Neuronal stem cell (in vitro differentiated cells): ENCODE measurements around the gene ISG15.

Experiments
- DNase-seq: peaks from one replicate; pipeline ENCODE4 v3.0.0-alpha.2; 2013; ENCODE audit warnings: low spot score
- H2AFZ ChIP-seq: one replicate; pipeline ENCODE4 v1.6.1; 2013; ENCODE audit warnings: mild to moderate bottlenecking, low read length, inconsistent platforms
- H2AK5ac ChIP-seq: 2 replicates; pipeline ENCODE4 v1.6.1; 2013; ENCODE audit warnings: low read depth, mild to moderate bottlenecking, inconsistent platforms, low read length, moderate library complexity, mixed read lengths
- H2BK120ac ChIP-seq: 2 replicates; pipeline ENCODE4 v1.6.1; 2013; ENCODE audit warnings: low read depth, mild to moderate bottlenecking, inconsistent platforms, low read length, moderate library complexity, mixed read lengths
- H2BK12ac ChIP-seq: one replicate; pipeline ENCODE4 v1.6.1; 2013; ENCODE audit warnings: low read length, inconsistent platforms
- H2BK15ac ChIP-seq: 2 replicates; pipeline ENCODE4 v1.6.1; 2013; ENCODE audit warnings: mild to moderate bottlenecking, low read length, inconsistent platforms, mixed read lengths
- H2BK5ac ChIP-seq: one replicate; pipeline ENCODE4 v1.6.1; 2013; ENCODE audit warnings: inconsistent platforms, mild to moderate bottlenecking, low read length, moderate library complexity
- H3K14ac ChIP-seq: one replicate; pipeline ENCODE4 v1.6.1; 2013; ENCODE audit warnings: low read length, inconsistent platforms
- H3K18ac ChIP-seq: 2 replicates; pipeline ENCODE4 v1.6.1; 2013; ENCODE audit warnings: low read length, inconsistent platforms
- H3K23ac ChIP-seq: 2 replicates; pipeline ENCODE4 v1.6.1; 2013; ENCODE audit warnings: low read depth, mild to moderate bottlenecking, mixed read lengths, low read length, inconsistent platforms; ENCODE audit not compliant: poor library complexity
- H3K27ac ChIP-seq: replicated peaks from 3 replicates; pipeline ENCODE4 v1.5.1; 2013; ENCODE audit warnings: low read length, inconsistent platforms
- H3K27me3 ChIP-seq, 3 experiments: 2 replicates each; pipeline ENCODE4 v1.6.1; 2013; ENCODE audit warnings: low read length in 3 of 3, mild to moderate bottlenecking in 2 of 3, inconsistent platforms in 1 of 3, low read depth in 1 of 3, mixed read lengths in 1 of 3, moderate library complexity in 1 of 3; ENCODE audit not compliant: control insufficient read depth in 3 of 3, insufficient read depth in 3 of 3
- H3K36me3 ChIP-seq, 2 donors: replicated peaks in 1 of 2; 2 replicates each; pipeline ENCODE4 v1.6.1; 2013; ENCODE audit warnings: low read length in 2 of 2; ENCODE audit not compliant: control insufficient read depth in 2 of 2, insufficient read depth in 2 of 2
- H3K4ac ChIP-seq: 2 replicates; pipeline ENCODE4 v1.6.1; 2013; ENCODE audit warnings: inconsistent platforms, mild to moderate bottlenecking, low read length, moderate library complexity
- H3K4me1 ChIP-seq, 2 donors: 1 replicate in 1 of 2; 2 replicates in 1 of 2; pipeline ENCODE4 v1.6.1; 2013; ENCODE audit warnings: low read length in 2 of 2, low read depth in 1 of 2; ENCODE audit not compliant: control insufficient read depth in 2 of 2, insufficient read depth in 1 of 2
- H3K4me2 ChIP-seq: one replicate; pipeline ENCODE4 v1.6.1; 2013; ENCODE audit warnings: mild to moderate bottlenecking, low read length, inconsistent platforms; ENCODE audit not compliant: insufficient read depth, poor library complexity, severe bottlenecking
- H3K4me3 ChIP-seq, 2 donors: 2 replicates each; pipeline ENCODE4 v1.5.1; 2013; ENCODE audit warnings: low read length in 2 of 2, mild to moderate bottlenecking in 2 of 2, inconsistent platforms in 1 of 2, moderate library complexity in 1 of 2
- H3K79me1 ChIP-seq: one replicate; pipeline ENCODE4 v1.6.1; 2013; ENCODE audit warnings: low read depth, mild to moderate bottlenecking, inconsistent platforms, low read length, moderate library complexity
- H3K9ac ChIP-seq: one replicate; pipeline ENCODE4 v1.6.1; 2013; ENCODE audit warnings: mild to moderate bottlenecking, low read depth, low read length, inconsistent platforms; ENCODE audit not compliant: poor library complexity
- H3K9me3 ChIP-seq, 2 donors: replicated peaks in 1 of 2; 2 replicates each; pipeline versions ENCODE3 to v1.6.1; 2013; ENCODE audit warnings: low read length in 2 of 2, mild to moderate bottlenecking in 2 of 2, inconsistent platforms in 1 of 2, low read depth in 1 of 2, mixed read lengths in 1 of 2, moderate library complexity in 1 of 2; ENCODE audit not compliant: control insufficient read depth in 2 of 2, insufficient read depth in 1 of 2
- H4K8ac ChIP-seq: one replicate; pipeline ENCODE4 v1.6.1; 2013; ENCODE audit warnings: low read depth, mild to moderate bottlenecking, inconsistent platforms, low read length, moderate library complexity
- H4K91ac ChIP-seq: one replicate; pipeline ENCODE4 v1.6.1; 2013; ENCODE audit warnings: low read length, low read depth, mild to moderate bottlenecking, inconsistent platforms; ENCODE audit not compliant: poor library complexity
- WGBS, 2 donors: extraction: QIAGEN DNeasy Blood & Tissue Kit; methylation state at CpG; one replicate each; pipeline ENCODE4 v1.1.7; 2013; ENCODE audit warnings: missing lambda C conversion rate in 2 of 2, mixed read lengths in 1 of 2; ENCODE audit not compliant: insufficient read length in 2 of 2, insufficient replicate concordance in 1 of 2; ENCODE audit errors: extremely low coverage in 2 of 2; 5-methylcytosine and 5-hydroxymethylcytosine counted together

Gene ISG15

GRCh38 chr1:1058088-1058905, 45.0 kb downstream of the ISG15 start:
- peak overlapping the region; percentile 91 for H2BK15ac ChIP-seq
- H3K27me3 ChIP-seq, result peaks cover 4 to 39% (median 36%) of the 10 kb centered on the region in 3 experiments
- H3K18ac ChIP-seq, result peak overlapping the region; percentile 99
- peak overlapping the region; percentile 46 to 82 for H3K4me3 ChIP-seq
- peak overlapping the region; percentile 98 for H3K23ac ChIP-seq
- H3K9me3 ChIP-seq, result no peaks in the 10 kb centered on the region
- peaks cover 20 to 26% of the 10 kb centered on the region in 2 donors for H3K4me1 ChIP-seq
- H3K4me2 ChIP-seq, result peak overlapping the region; percentile 95
- H3K36me3 ChIP-seq, result peaks cover 12 to 21% of the 10 kb centered on the region in 2 donors
- no peak overlapping the region for H4K8ac ChIP-seq
- DNase-seq, result no peak
- no peak overlapping the region for H3K27ac ChIP-seq
- peak overlapping the region; percentile 85 for H4K91ac ChIP-seq
- peaks cover 2% of the 10 kb centered on the region for H3K79me1 ChIP-seq
- no peak overlapping the region for H2BK120ac ChIP-seq
- H2BK5ac ChIP-seq, result peak overlapping the region; percentile 39
- H2AK5ac ChIP-seq, result peak overlapping the region; percentile 99
- H3K4ac ChIP-seq, result no peak overlapping the region
- WGBS, 2 donors, result no CpG with 5 or more reads among the region's 24 CpGs
- peak overlapping the region; percentile 94 for H2AFZ ChIP-seq
- peak overlapping the region; percentile 58 for H2BK12ac ChIP-seq
- peak overlapping the region; percentile 91 for H3K9ac ChIP-seq
- peak overlapping the region; percentile 71 for H3K14ac ChIP-seq

GRCh38 chr1:1058921-1059493, 45.7 kb downstream of the ISG15 start:
- no peak overlapping the region for H2BK120ac ChIP-seq
- H3K9me3 ChIP-seq, result no peaks in the 10 kb centered on the region
- WGBS, 2 donors, result no CpG with 5 or more reads among the region's 48 CpGs
- H3K23ac ChIP-seq, result peak overlapping the region; percentile 98
- H2AFZ ChIP-seq, result peak overlapping the region; percentile 94
- H2BK5ac ChIP-seq, result peak overlapping the region; percentile 39
- peaks cover 2% of the 10 kb centered on the region for H3K79me1 ChIP-seq
- DNase-seq, result no peak
- peak overlapping the region; percentile 91 for H3K9ac ChIP-seq
- peak overlapping the region; percentile 82 for H3K14ac ChIP-seq
- no peak overlapping the region for H4K8ac ChIP-seq
- H3K27ac ChIP-seq, result no peak overlapping the region
- H2BK15ac ChIP-seq, result peak overlapping the region; percentile 91
- H2BK12ac ChIP-seq, result peak overlapping the region; percentile 58
- no peak overlapping the region for H4K91ac ChIP-seq
- H2AK5ac ChIP-seq, result peak overlapping the region; percentile 99
- peaks cover 26 to 33% of the 10 kb centered on the region in 2 donors for H3K4me1 ChIP-seq
- peak overlapping the region; percentile 99 for H3K18ac ChIP-seq
- H3K4ac ChIP-seq, result no peak overlapping the region
- H3K36me3 ChIP-seq, result peaks cover 6 to 13% of the 10 kb centered on the region in 2 donors
- H3K27me3 ChIP-seq, result peaks cover 4 to 43% (median 41%) of the 10 kb centered on the region in 3 experiments
- peak overlapping the region; percentile 46 to 82 for H3K4me3 ChIP-seq
- H3K4me2 ChIP-seq, result peak overlapping the region; percentile 95

- H4K91ac ChIP-seq, result no peak overlapping the region
- H3K9ac ChIP-seq, result peak overlapping the region; percentile 92
- H4K8ac ChIP-seq, result no peak overlapping the region
- peak; percentile 87 for DNase-seq
- H3K27me3 ChIP-seq, result peaks cover 4 to 46% (median 46%) of the 10 kb centered on the region in 3 experiments
- H3K18ac ChIP-seq, result peak overlapping the region; percentile 93
- no peak overlapping the region for H3K4ac ChIP-seq
- H3K14ac ChIP-seq, result no peak overlapping the region
- H2BK120ac ChIP-seq, result no peak overlapping the region
- peaks cover 31 to 38% of the 10 kb centered on the region in 2 donors for H3K4me1 ChIP-seq
- H3K9me3 ChIP-seq, result no peaks in the 10 kb centered on the region
- H2BK12ac ChIP-seq, result peak overlapping the region; percentile 82
- H2BK5ac ChIP-seq, result peak overlapping the region; percentile 82
- H2AFZ ChIP-seq, result peak overlapping the region; percentile 94
- no peak overlapping the region for H3K27ac ChIP-seq
- WGBS, 2 donors, result no CpG with 5 or more reads among the region's 69 CpGs
- peak overlapping the region; percentile 46 to 82 for H3K4me3 ChIP-seq
- H3K36me3 ChIP-seq, result peaks cover 2 to 7% of the 10 kb centered on the region in 2 donors
- peak overlapping the region; percentile 95 for H3K4me2 ChIP-seq
- peaks cover under 1% of the 10 kb centered on the region for H3K79me1 ChIP-seq
- no peak overlapping the region for H2AK5ac ChIP-seq
- H2BK15ac ChIP-seq, result peak overlapping the region; percentile 92
- peak overlapping the region; percentile 98 for H3K23ac ChIP-seq
Measured at GRCh38 chr1:1059494-1060280, 46.4 kb downstream of the ISG15 start.
